Mesendoderm (in vitro differentiated cells): ENCODE results near the gene VWA5A.
A peak's percentile ranks its signal among the peaks of the same experiment; 100 is the strongest.
"Not testable (repeated sequence)": the region's sequence is repeated elsewhere in the genome, so short reads cannot be mapped to it uniquely, and the experiment has no call there.

ENCODE experiments used
- DNase-seq: peaks from one replicate; pipeline ENCODE4 v3.0.0; 2013
- H2AK5ac ChIP-seq: 2 replicates; pipeline ENCODE4 v1.6.1; 2013; ENCODE audit warnings: low read length, inconsistent platforms
- H2BK120ac ChIP-seq: 2 replicates; pipeline ENCODE4 v1.6.1; 2013; ENCODE audit warnings: low read depth, mild to moderate bottlenecking, low read length, moderate library complexity, mixed read lengths
- H2BK15ac ChIP-seq: replicated peaks from 2 replicates; pipeline ENCODE4 v1.6.1; 2013; ENCODE audit warnings: low read depth, mild to moderate bottlenecking, moderate library complexity
- H2BK5ac ChIP-seq: 2 replicates; pipeline ENCODE4 v1.6.1; 2013; ENCODE audit warnings: low read length, inconsistent platforms
- H3K18ac ChIP-seq: 2 replicates; pipeline ENCODE4 v1.6.1; 2013; ENCODE audit warnings: mild to moderate bottlenecking, low read length, mixed read lengths
- H3K23ac ChIP-seq: one replicate; pipeline ENCODE4 v1.6.1; 2013; ENCODE audit warnings: low read length
- H3K27ac ChIP-seq: 2 replicates; pipeline ENCODE4 v1.5.1; 2013; ENCODE audit warnings: low read depth, mild to moderate bottlenecking, inconsistent platforms, low read length, moderate library complexity
- H3K27me3 ChIP-seq: 2 replicates; pipeline ENCODE4 v1.6.1; 2013; ENCODE audit warnings: low read length, control low read depth, mild to moderate bottlenecking, inconsistent platforms; ENCODE audit not compliant: insufficient read depth, poor library complexity
- H3K36me3 ChIP-seq: 2 replicates; pipeline ENCODE4 v1.6.1; 2013; ENCODE audit warnings: low read length, inconsistent platforms; ENCODE audit not compliant: control insufficient read depth, insufficient read depth
- H3K4ac ChIP-seq: one replicate; pipeline ENCODE4 v1.6.1; 2013; ENCODE audit warnings: low read depth, mild to moderate bottlenecking, low read length, moderate library complexity
- H3K4me1 ChIP-seq: 2 replicates; pipeline ENCODE4 v1.6.1; 2013; ENCODE audit warnings: low read depth, low read length, inconsistent platforms; ENCODE audit not compliant: control insufficient read depth
- H3K4me2 ChIP-seq: 2 replicates; pipeline ENCODE4 v1.6.1; 2013; ENCODE audit warnings: low read length
- H3K4me3 ChIP-seq: 2 replicates; pipeline ENCODE4 v1.5.1; 2013; ENCODE audit warnings: mild to moderate bottlenecking, low read length
- H3K56ac ChIP-seq: one replicate; pipeline ENCODE4 v1.6.1; 2013; ENCODE audit warnings: low read length
- H3K79me1 ChIP-seq: 2 replicates; pipeline ENCODE4 v1.6.1; 2013; ENCODE audit warnings: low read length, inconsistent platforms
- H3K79me2 ChIP-seq: 2 replicates; pipeline ENCODE4 v1.6.1; 2013; ENCODE audit warnings: mild to moderate bottlenecking, low read length; ENCODE audit not compliant: control insufficient read depth, insufficient read depth
- H3K9ac ChIP-seq: 2 replicates; pipeline ENCODE4 v1.6.1; 2013; ENCODE audit warnings: low read length, inconsistent platforms
- H4K5ac ChIP-seq: one replicate; pipeline ENCODE4 v1.6.1; 2013; ENCODE audit warnings: low read length
- H4K8ac ChIP-seq: one replicate; pipeline ENCODE4 v1.6.1; 2013; ENCODE audit warnings: low read depth, mild to moderate bottlenecking, control low read depth, low read length, moderate library complexity
- WGBS: extraction: QIAGEN DNeasy Blood & Tissue Kit; methylation state at CpG from one replicate; pipeline ENCODE4 v1.1.7; 2013; ENCODE audit warnings: low lambda C conversion rate, missing lambda C conversion rate; ENCODE audit not compliant: insufficient coverage; ENCODE audit errors: extremely low coverage; 5-methylcytosine and 5-hydroxymethylcytosine counted together

VWA5A gene

DNA sequence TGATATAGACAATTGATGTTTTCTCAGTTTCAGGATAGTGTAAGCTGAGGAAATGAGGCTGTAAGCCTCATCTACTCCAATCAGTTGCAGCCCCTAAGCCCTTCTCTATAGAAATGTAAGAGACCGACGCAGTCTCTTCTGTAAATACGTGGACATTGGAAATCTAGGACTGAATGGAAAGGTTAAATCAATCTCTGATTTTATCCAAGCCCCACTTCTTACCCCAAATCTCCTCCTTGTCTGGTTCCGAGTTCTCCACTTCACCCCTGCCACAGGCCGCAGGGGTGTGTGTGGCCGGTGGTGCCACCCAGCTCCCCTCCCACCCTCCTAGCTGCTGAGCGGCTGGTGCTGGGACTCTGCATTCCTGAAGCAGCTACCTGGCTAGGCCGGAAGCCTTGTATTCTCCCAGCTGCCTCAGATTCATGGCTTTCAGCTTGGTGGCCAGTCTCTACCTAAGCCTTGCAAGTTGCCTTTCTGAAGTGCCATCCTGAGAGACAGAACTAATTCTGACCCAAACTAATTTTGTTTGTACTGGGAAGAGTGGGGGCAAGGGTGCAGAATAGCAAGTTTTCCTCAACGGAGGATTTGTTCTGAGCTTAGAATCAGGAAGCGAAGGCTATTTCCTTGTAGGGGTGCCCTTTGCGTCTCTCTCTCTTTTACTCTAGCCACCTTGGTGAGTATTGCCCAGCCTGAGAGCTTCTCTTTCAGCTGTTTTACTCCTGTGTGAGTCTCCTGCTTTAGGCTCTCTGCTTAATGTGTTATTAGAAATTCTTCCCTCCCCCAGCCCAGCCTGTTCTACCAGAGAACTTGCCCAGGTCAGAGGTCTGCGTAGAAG, 749 bp downstream of the VWA5A start:
- WGBS: no CpG with 5 or more reads among the region's 12 CpGs
- Histone ChIP-seq H3K4me1 (peaks cover 3% of the 10 kb centered on the region), H2AK5ac (no peak overlapping the region), H3K9ac (peak overlapping the region; percentile 86), H4K8ac (no peak overlapping the region), H2BK120ac (peak overlapping the region; percentile 56), H2BK15ac (no peak overlapping the region), H2BK5ac (peak overlapping the region; percentile 29), H3K4me3 (peak overlapping the region; percentile 76), H3K79me2 (no peaks in the 10 kb centered on the region), H3K18ac (peak overlapping the region; percentile 89), H3K56ac (peak overlapping the region; percentile 91), H3K36me3 (peaks cover 7% of the 10 kb centered on the region), H3K27me3 (no peaks in the 10 kb centered on the region), H3K4ac (peak overlapping the region; percentile 87), H3K4me2 (peak overlapping the region; percentile 63), H3K27ac (no peak overlapping the region), H4K5ac (peak overlapping the region; percentile 10), H3K79me1 (no peaks in the 10 kb centered on the region), H3K23ac (no peak overlapping the region)
- DNase-seq: peak; percentile 73

GRCh38 chr11:124119103-124119502, 3.9 kb downstream of the VWA5A start:
- no peaks in the 10 kb centered on the region for H3K79me2 ChIP-seq
- no peak overlapping the region for H3K9ac ChIP-seq
- no peak for DNase-seq
- no peak overlapping the region for H2BK120ac ChIP-seq
- no peak overlapping the region for H3K56ac ChIP-seq
- peak overlapping the region; percentile 55 for H3K4ac ChIP-seq
- WGBS: no CpG with 5 or more reads among the region's 2 CpGs
- H3K23ac ChIP-seq: no peak overlapping the region
- H3K36me3 ChIP-seq: peaks cover 7% of the 10 kb centered on the region
- no peak overlapping the region for H3K27ac ChIP-seq
- H3K4me1 ChIP-seq: peaks cover 6% of the 10 kb centered on the region
- H4K5ac ChIP-seq: no peak overlapping the region
- H2BK15ac ChIP-seq: no peak overlapping the region
- no peak overlapping the region for H2BK5ac ChIP-seq
- H4K8ac ChIP-seq: no peak overlapping the region
- H3K27me3 ChIP-seq: no peaks in the 10 kb centered on the region
- no peak overlapping the region for H3K4me3 ChIP-seq
- no peak overlapping the region for H2AK5ac ChIP-seq
- no peak overlapping the region for H3K4me2 ChIP-seq
- no peak overlapping the region for H3K18ac ChIP-seq
- H3K79me1 ChIP-seq: no peaks in the 10 kb centered on the region

GRCh38 chr11:124120891-124121290, 5.6 kb downstream of the VWA5A start:
- Histone ChIP-seq H3K4me1 (peaks cover 6% of the 10 kb centered on the region), H2BK15ac (no peak overlapping the region), H3K79me1 (no peaks in the 10 kb centered on the region), H3K4me3 (no peak overlapping the region), H2BK120ac (no peak overlapping the region), H2BK5ac (no peak overlapping the region), H3K79me2 (no peaks in the 10 kb centered on the region), H3K4ac (no peak overlapping the region), H3K9ac (no peak overlapping the region), H3K23ac (no peak overlapping the region), H3K4me2 (no peak overlapping the region), H3K18ac (no peak overlapping the region), H3K56ac (no peak overlapping the region), H4K8ac (no peak overlapping the region), H3K27me3 (no peaks in the 10 kb centered on the region), H3K36me3 (peaks cover 7% of the 10 kb centered on the region), H3K27ac (no peak overlapping the region), H2AK5ac (no peak overlapping the region), H4K5ac (no peak overlapping the region)
- WGBS: no CpG with 5 or more reads among the region's 4 CpGs
- DNase-seq: no peak

DNA sequence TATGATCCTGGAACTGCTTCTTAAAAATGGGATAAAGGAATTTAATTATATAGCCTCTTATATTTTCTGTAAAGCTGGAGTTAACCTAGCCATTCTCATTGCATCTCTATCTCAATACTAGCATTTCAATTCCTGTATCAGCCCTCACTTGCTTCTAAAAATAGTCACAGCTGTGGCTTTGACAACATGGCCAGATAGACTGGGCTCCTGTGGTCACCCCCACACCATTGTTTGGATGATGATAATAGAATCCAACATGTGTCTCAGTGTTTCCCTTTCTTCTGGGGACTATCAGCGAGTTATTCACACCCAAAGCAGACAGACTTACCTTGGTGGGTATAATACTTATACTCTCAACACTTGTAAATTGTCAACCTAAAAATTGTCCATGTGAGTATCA, 6.9 kb downstream of the VWA5A start:
- Histone ChIP-seq H2BK120ac (no peak overlapping the region), H3K4me2 (no peak overlapping the region), H2BK5ac (no peak overlapping the region), H4K5ac (no peak overlapping the region), H2BK15ac (no peak overlapping the region), H3K4ac (no peak overlapping the region), H4K8ac (no peak overlapping the region), H3K79me2 (no peaks in the 10 kb centered on the region), H3K27me3 (no peaks in the 10 kb centered on the region), H3K79me1 (no peaks in the 10 kb centered on the region), H3K27ac (no peak overlapping the region), H3K4me1 (peaks cover 6% of the 10 kb centered on the region), H3K23ac (no peak overlapping the region), H2AK5ac (no peak overlapping the region), H3K56ac (no peak overlapping the region), H3K4me3 (no peak overlapping the region), H3K18ac (no peak overlapping the region), H3K36me3 (peaks cover 7% of the 10 kb centered on the region), H3K9ac (no peak overlapping the region)
- no CpG with 5 or more reads among the region's 1 CpG for WGBS
- peak; percentile 28 for DNase-seq

DNA sequence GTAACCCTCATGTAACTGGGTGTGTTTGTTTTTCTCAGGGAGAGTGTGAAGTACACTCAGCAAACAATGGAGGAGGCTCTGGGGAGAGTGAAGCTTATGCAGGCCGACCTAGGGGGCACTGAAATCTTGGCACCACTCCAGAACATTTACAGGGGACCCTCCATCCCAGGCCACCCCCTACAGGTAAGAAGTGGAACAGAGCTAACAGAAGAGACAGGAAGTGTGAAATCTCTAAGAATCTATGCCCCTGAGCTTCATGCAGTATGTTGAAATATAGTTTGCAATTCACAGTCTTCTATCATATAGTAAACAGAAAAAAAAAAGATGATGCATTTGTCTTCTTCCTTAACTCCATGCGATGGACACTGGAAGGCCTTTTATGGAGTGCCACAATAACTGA, 8.4 kb downstream of the VWA5A start:
- H3K27me3 ChIP-seq: no peaks in the 10 kb centered on the region
- no peaks in the 10 kb centered on the region for H3K79me2 ChIP-seq
- no peak overlapping the region for H2BK15ac ChIP-seq
- H4K5ac ChIP-seq: no peak overlapping the region
- H2AK5ac ChIP-seq: no peak overlapping the region
- no peak overlapping the region for H4K8ac ChIP-seq
- no peak overlapping the region for H2BK120ac ChIP-seq
- H3K56ac ChIP-seq: no peak overlapping the region
- no peak overlapping the region for H2BK5ac ChIP-seq
- no peak overlapping the region for H3K4me2 ChIP-seq
- no peak overlapping the region for H3K4me3 ChIP-seq
- H3K18ac ChIP-seq: no peak overlapping the region
- peaks cover 5% of the 10 kb centered on the region for H3K36me3 ChIP-seq
- H3K4me1 ChIP-seq: peaks cover 6% of the 10 kb centered on the region
- peak; percentile 71 for DNase-seq
- no CpG with 5 or more reads among the region's 2 CpGs for whole genome bisulfite sequencing
- H3K79me1 ChIP-seq: no peaks in the 10 kb centered on the region
- no peak overlapping the region for H3K23ac ChIP-seq
- H3K4ac ChIP-seq: no peak overlapping the region
- no peak overlapping the region for H3K9ac ChIP-seq
- H3K27ac ChIP-seq: no peak overlapping the region

- not testable (repeated sequence) for H4K5ac ChIP-seq, H2BK120ac ChIP-seq, H3K23ac ChIP-seq, H3K9ac ChIP-seq, H2BK5ac ChIP-seq, H2AK5ac ChIP-seq, H2BK15ac ChIP-seq, H3K36me3 ChIP-seq, H3K18ac ChIP-seq, H3K56ac ChIP-seq, H3K4me1 ChIP-seq, H3K4me2 ChIP-seq, H3K27ac ChIP-seq, H4K8ac ChIP-seq, H3K79me2 ChIP-seq, H3K4ac ChIP-seq, H3K4me3 ChIP-seq, DNase-seq, H3K79me1 ChIP-seq, H3K27me3 ChIP-seq
- no CpG with 5 or more reads among the region's 1 CpG for WGBS
Observed at GRCh38 chr11:124127134-124127533, 11.9 kb downstream of the VWA5A start.
